ENCODE results near the gene FBLN1.
"Not testable (repeated sequence)": the region's sequence is repeated elsewhere in the genome, so short reads cannot be mapped to it uniquely, and the experiment has no call there.

FBLN1 gene

DNA sequence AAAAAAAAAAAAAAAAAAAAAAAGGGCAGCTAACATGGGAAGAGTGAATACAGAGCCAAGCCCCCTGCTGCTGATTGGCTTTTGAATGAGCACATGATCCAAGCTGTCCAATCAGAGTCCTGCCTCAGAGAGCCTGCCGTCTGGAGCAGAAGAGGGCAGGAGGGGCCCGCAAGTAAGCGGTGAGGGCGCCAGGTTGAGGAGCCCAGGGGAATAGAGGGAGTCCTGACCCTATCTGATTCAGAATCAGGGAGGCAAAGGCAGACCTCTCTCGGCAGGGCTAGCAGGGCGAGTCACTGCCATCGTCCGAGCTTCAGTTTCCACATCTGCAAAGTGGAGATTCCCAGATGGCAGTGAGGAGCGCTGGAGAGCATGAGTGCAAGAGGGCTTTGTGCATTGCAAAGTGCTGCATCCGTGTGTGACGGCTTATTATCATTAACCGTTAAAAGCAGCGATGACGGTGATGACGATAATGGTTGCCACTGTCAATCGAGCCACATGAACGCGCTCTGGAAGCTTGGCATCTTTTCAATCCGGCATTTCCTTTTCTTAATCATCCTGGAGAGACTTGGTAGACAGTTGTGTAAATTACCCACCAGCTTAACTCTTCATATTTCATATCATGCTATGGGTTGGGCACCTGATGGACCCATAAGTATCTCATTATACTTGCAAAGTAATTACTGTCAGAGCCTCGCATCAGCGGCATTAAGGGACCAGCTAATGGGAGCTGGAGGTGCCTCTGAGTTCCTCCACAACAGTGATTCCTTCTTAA lies 100.3 kb downstream of the FBLN1 start:
- H3K9me2 ChIP-seq (ENCODE audit: low read depth, low read length): no peaks in the 10 kb centered on the region
- no peaks in the 10 kb centered on the region for H3K27me3 ChIP-seq (ENCODE audit: insufficient read depth, low read length)
- no peak overlapping the region for H3K9ac ChIP-seq (ENCODE audit: low read length)
- no peaks in the 10 kb centered on the region for H3F3A ChIP-seq (ENCODE audit: insufficient read depth, low read length)
- TF ChIP-seq, protein P1, sequence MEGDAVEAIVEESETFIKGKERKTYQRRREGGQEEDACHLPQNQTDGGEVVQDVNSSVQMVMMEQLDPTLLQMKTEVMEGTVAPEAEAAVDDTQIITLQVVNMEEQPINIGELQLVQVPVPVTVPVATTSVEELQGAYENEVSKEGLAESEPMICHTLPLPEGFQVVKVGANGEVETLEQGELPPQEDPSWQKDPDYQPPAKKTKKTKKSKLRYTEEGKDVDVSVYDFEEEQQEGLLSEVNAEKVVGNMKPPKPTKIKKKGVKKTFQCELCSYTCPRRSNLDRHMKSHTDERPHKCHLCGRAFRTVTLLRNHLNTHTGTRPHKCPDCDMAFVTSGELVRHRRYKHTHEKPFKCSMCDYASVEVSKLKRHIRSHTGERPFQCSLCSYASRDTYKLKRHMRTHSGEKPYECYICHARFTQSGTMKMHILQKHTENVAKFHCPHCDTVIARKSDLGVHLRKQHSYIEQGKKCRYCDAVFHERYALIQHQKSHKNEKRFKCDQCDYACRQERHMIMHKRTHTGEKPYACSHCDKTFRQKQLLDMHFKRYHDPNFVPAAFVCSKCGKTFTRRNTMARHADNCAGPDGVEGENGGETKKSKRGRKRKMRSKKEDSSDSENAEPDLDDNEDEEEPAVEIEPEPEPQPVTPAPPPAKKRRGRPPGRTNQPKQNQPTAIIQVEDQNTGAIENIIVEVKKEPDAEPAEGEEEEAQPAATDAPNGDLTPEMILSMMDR (IDR thresholded peaks at IDR 0.05; ENCODE audit: low read length): no peak
- TF ChIP-seq EZH2 (IDR thresholded peaks at IDR 0.05; ENCODE audit: borderline replicate concordance, low read length): no peak
- H3K4me2 ChIP-seq (ENCODE audit: low read length): no peak overlapping the region
- no peaks in the 10 kb centered on the region for H3K9me3 ChIP-seq (ENCODE audit: low read length)
- no peak overlapping the region for H3K27ac ChIP-seq (ENCODE audit: low read depth, low read length, poor library complexity, severe bottlenecking)
- H4K20me1 ChIP-seq (ENCODE audit: insufficient read depth, low read length): no peaks in the 10 kb centered on the region
- peaks cover 16% of the 10 kb centered on the region for H3K4me1 ChIP-seq (ENCODE audit: insufficient read depth, low read length, severe bottlenecking)
- no peak overlapping the region for H3K4me3 ChIP-seq (ENCODE audit: low read depth, low read length, poor library complexity, severe bottlenecking)
- H2AFZ ChIP-seq (ENCODE audit: low read length): no peak overlapping the region
- H3K36me3 ChIP-seq (ENCODE audit: insufficient read depth, low read length): no peaks in the 10 kb centered on the region
- H3K79me2 ChIP-seq (ENCODE audit: insufficient read depth, low read length): no peaks in the 10 kb centered on the region

DNA sequence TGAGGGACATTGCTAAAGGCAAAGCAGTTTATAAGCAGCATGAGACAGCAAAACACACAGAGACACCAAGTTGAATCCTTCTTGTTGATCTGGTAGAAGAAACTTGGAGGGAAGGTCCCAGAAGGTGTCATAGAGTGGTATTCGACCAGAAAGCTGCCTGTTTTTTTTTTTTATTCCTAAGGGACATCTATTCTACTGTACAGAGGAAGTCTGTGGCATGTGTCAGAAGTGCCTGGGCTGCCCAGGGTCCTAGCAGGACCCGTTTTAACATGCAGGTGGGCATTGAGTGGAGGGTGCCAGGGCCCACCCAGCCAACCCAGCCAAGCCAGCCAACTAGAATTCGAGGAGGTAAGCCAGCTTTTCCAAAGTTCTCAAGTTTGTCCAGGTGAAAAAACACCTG lies 100.9 kb downstream of the FBLN1 start:
- Histone ChIP-seq H3K4me2 (ENCODE audit: low read length) (no peak overlapping the region), H3K27ac (ENCODE audit: low read depth, low read length, poor library complexity, severe bottlenecking) (no peak overlapping the region), H2AFZ (ENCODE audit: low read length) (no peak overlapping the region), H3K27me3 (ENCODE audit: insufficient read depth, low read length) (no peaks in the 10 kb centered on the region), H3K4me3 (ENCODE audit: low read depth, low read length, poor library complexity, severe bottlenecking) (no peak overlapping the region), H3K79me2 (ENCODE audit: insufficient read depth, low read length) (no peaks in the 10 kb centered on the region), H3K4me1 (ENCODE audit: insufficient read depth, low read length, severe bottlenecking) (peaks cover 16% of the 10 kb centered on the region), H3K9me3 (ENCODE audit: low read length) (no peaks in the 10 kb centered on the region), H3K9ac (ENCODE audit: low read length) (no peak overlapping the region), H3F3A (ENCODE audit: insufficient read depth, low read length) (no peaks in the 10 kb centered on the region), H3K9me2 (ENCODE audit: low read depth, low read length) (no peaks in the 10 kb centered on the region), H3K36me3 (ENCODE audit: insufficient read depth, low read length) (no peaks in the 10 kb centered on the region), H4K20me1 (ENCODE audit: insufficient read depth, low read length) (no peaks in the 10 kb centered on the region)
- TF ChIP-seq EZH2 (IDR thresholded peaks at IDR 0.05; ENCODE audit: borderline replicate concordance, low read length): no peak
- TF ChIP-seq, protein P1 (IDR thresholded peaks at IDR 0.05; ENCODE audit: low read length): no peak

DNA sequence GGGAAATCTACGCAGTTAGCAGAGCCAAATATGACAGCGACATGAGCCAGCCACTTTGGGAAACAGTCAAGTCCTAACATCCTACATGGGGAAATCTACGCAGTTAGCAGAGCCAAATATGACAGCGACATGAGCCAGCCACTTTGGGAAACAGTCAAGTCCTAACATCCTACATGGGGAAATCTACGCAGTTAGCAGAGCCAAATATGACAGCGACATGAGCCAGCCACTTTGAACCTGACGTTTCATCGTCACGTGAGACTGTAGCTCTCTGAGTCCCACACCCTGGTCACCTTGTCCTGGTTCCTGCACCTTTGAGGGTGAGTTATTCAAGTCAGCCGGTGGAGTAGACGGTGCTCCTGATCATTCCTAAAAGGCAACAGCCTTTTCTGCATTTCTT lies 105.4 kb downstream of the FBLN1 start:
- not testable (repeated sequence) for H3K27me3 ChIP-seq (ENCODE audit: insufficient read depth, low read length); H3F3A ChIP-seq (ENCODE audit: insufficient read depth, low read length); H3K4me3 ChIP-seq (ENCODE audit: low read depth, low read length, poor library complexity, severe bottlenecking); H4K20me1 ChIP-seq (ENCODE audit: insufficient read depth, low read length); H3K4me1 ChIP-seq (ENCODE audit: insufficient read depth, low read length, severe bottlenecking); H3K79me2 ChIP-seq (ENCODE audit: insufficient read depth, low read length); H3K36me3 ChIP-seq (ENCODE audit: insufficient read depth, low read length); H3K27ac ChIP-seq (ENCODE audit: low read depth, low read length, poor library complexity, severe bottlenecking); H3K9me2 ChIP-seq (ENCODE audit: low read depth, low read length); H3K9me3 ChIP-seq (ENCODE audit: low read length); H3K9ac ChIP-seq (ENCODE audit: low read length); H2AFZ ChIP-seq (ENCODE audit: low read length); H3K4me2 ChIP-seq (ENCODE audit: low read length)

DNA sequence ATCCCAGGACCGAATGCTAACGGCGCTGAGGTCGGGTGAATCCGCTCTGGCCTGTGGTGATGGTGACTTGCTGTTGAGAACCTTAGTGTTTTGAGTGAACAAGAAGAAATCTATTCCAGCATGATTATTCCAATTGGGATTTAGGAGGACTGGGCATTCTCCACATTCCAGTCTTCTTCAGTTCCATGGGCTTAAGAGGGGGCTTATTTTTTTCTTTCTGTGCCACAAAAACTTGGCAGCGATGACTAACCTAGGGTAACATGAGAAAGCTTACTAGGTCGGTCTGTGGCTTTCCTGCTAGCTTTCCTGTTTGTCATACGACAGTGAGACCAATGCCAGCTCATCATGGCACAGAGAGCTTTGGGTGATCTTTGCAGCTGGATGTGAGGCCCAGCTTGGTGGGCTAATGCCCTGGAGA lies 106.1 kb downstream of the FBLN1 start:
- Histone ChIP-seq H2AFZ (ENCODE audit: low read length) (no peak overlapping the region), H3K4me3 (ENCODE audit: low read depth, low read length, poor library complexity, severe bottlenecking) (no peak overlapping the region)

More for the DNA sequence above, 106.1 kb downstream of the FBLN1 start:
- Histone ChIP-seq H3K4me2 (ENCODE audit: low read length) (no peak overlapping the region), H3K36me3 (ENCODE audit: insufficient read depth, low read length) (no peaks in the 10 kb centered on the region; the same call in 1 of the 2 replicates), H3K9ac (ENCODE audit: low read length) (no peak overlapping the region), H3K27ac (ENCODE audit: low read depth, low read length, poor library complexity, severe bottlenecking) (no peak overlapping the region), H3K9me2 (ENCODE audit: low read depth, low read length) (no peaks in the 10 kb centered on the region), H3K27me3 (ENCODE audit: insufficient read depth, low read length) (no peaks in the 10 kb centered on the region), H3K9me3 (ENCODE audit: low read length) (no peaks in the 10 kb centered on the region), H3F3A (ENCODE audit: insufficient read depth, low read length) (no peaks in the 10 kb centered on the region), H3K79me2 (ENCODE audit: insufficient read depth, low read length) (no peaks in the 10 kb centered on the region), H3K4me1 (ENCODE audit: insufficient read depth, low read length, severe bottlenecking) (peaks cover under 1% of the 10 kb centered on the region), H4K20me1 (ENCODE audit: insufficient read depth, low read length) (no peaks in the 10 kb centered on the region)
- TF ChIP-seq, protein P1 (IDR thresholded peaks at IDR 0.05; ENCODE audit: low read length): no peak
- TF ChIP-seq EZH2 (IDR thresholded peaks at IDR 0.05; ENCODE audit: borderline replicate concordance, low read length): no peak

Measured in OCI-LY1 (cell line).